Raji (cell line): ENCODE measurements around the gene KIF18B.
A peak's percentile ranks its signal among the peaks of the same experiment; 100 is the strongest.

ENCODE experiments used
- POLR2A ChIP-seq: IDR thresholded peaks from 2 replicates; pipeline ENCODE4 v1.6.1; 2011; ENCODE audit warnings: low read depth, low read length, control low read depth; ENCODE audit not compliant: insufficient read depth

KIF18B gene

DNA sequence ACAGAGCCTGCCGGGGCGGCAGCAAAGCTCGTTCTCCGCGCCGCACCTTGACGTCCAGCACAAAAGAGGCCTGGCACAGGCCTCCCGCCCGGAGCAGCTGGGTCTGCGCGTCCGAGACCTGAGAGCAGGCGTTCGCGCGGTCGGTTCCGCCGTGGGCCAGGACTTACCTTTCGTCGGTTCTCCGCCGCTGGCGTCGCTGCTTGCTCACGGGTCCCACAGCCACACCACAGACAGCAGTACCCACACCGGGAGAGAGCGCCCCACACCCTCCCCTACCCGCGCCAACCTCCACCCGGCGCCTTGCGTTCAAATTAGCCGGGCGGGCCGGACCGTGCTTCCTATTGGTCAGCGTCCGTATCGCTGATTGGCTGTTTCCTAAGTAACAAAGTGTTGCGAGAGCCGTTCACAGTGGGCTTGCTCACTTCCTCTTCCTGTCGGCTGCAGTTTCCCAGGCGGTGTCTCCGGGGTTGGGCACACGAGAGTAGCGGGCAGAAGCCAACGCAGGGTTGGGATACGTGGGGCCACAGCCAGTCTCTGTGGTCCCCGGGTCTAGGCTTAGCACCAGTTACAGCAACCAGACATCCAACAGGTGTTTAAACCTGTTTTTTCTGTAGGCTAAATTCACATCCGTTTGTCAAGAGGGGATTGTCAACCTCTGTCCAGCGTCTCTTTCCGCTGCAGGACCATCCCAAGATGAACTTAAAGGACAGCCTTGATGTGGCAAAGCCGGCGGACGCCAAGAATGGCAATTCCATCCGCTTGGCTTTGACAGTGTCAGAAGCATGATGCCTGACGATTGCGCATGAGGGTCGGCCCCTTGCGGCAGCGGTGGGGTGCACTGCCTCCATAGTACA lies at the start of gene KIF18B:
TSS of gene KIF18B (minus strand) at position 313 of the 854 bp plus-strand sequence. CDS start 11,429 bp downstream, outside the sequence.
- peak; percentile 99 for TF ChIP-seq POLR2A

- no peak for TF ChIP-seq POLR2A
Observed at GRCh38 chr17:44996304-44996703, 48.7 kb upstream of the KIF18B start.

GRCh38 chr17:44995436-44996001 lies 47.9 kb upstream of the KIF18B start:
- no peak for TF ChIP-seq POLR2A

DNA sequence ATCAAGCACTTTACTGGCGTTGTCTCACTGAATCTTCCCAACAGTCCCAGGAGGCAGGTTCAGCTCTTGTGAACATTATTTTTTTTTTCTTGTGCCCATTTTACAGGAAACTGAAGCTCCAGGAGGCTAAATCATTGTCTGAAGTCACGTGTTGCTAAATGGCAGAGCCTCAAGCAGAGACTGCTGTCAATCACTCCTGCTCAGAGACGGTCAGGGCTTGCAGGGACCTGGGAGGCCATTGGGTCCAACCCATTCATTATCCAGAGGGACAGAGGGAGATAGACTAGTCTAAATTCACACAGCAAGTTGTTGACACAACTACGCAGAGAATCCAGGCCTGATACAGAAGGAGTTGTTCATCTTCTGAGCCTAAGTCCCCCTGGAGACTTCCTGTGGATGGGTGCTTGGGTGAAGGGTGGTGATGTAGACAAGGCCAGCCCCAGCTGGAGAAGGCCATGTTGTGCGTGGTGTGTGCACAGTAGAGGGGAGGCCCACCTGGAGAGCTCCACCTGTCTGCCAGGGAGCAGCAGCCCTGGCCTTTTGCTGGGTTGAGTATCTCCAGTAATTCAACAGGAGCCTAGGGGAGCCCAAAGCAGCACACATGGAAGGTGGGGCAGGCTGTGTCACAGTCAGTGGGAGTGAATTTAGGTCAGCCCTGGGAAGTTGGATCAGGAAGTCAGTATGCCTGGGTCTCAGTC lies 44.8 kb upstream of the KIF18B start:
- TF ChIP-seq POLR2A: no peak

GRCh38 chr17:44990994-44991393 lies 43.4 kb upstream of the KIF18B start:
- TF ChIP-seq POLR2A: no peak

- TF ChIP-seq POLR2A: no peak
Observed at GRCh38 chr17:44989552-44990138, 42.1 kb upstream of the KIF18B start.

- TF ChIP-seq POLR2A: no peak
Observed at GRCh38 chr17:44988044-44988942, 40.7 kb upstream of the KIF18B start.

GRCh38 chr17:44983563-44983962 lies 36.0 kb upstream of the KIF18B start:
- TF ChIP-seq POLR2A: no peak

GRCh38 chr17:44982113-44982702 lies 34.6 kb upstream of the KIF18B start:
- TF ChIP-seq POLR2A: no peak

GRCh38 chr17:44981221-44981968 lies 33.8 kb upstream of the KIF18B start:
- no peak for TF ChIP-seq POLR2A

GRCh38 chr17:44979426-44979995 lies 31.9 kb upstream of the KIF18B start:
- no peak for TF ChIP-seq POLR2A

- no peak for TF ChIP-seq POLR2A
Observed at GRCh38 chr17:44978807-44979206, 31.2 kb upstream of the KIF18B start.

DNA sequence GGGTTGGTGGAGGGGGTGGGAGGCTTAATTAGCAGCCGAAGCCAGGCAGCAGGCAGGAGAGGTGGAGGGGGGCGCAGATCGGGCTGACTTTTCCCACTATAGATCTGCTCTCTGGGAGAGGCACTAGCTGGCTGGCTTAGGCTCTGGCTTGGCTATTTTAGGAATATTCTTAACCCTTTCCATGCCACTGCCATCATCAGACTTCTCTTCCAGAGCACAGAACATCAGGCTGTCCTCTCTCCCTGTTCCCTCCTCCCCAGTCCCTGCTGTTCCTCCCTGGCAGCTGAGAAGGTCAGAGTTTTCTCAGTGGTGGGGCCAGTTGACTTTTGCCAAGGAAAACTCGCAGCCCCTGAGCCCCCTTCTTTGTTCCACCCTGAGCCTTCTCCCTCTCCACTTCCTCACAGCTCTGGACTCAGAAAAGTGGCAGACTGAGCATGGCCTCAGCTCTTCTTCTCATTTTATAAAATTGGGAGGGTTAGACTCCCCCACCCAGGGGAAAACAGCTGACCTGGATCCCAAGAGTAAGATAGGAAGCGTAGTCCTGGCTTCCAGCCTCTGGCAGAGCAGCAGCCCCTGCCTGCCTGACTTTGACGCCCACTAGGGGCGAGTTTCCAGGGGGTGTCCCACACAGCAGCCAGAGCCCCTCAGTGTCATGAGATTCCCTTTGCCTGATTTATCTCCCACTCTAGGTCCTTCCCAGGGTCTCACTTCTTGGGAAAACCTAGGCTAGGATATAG lies 30.4 kb upstream of the KIF18B start:
- TF ChIP-seq POLR2A: no peak

- TF ChIP-seq POLR2A: no peak
Observed at GRCh38 chr17:44977065-44977464, 29.5 kb upstream of the KIF18B start.
